Psoas muscle (tissue), 8 donors: ENCODE data around the gene HK3. TPM values are rescaled to one million over a fixed set of nuclear protein-coding genes. Genes with fewer than 3 reads are reported as not detected.

Experiments
- ATAC-seq, 4 donors: fragments of 200-7000 bp; cut with Tn5 transposase; one replicate each; pipeline ENCODE4 v1.9.1; 2020; ENCODE audit warnings: moderate library complexity in 3 of 4, mild to moderate bottlenecking in 2 of 4
- DNase-seq, 2 donors: peaks; one replicate each; pipeline ENCODE4 v3.0.0-alpha.2; 2020
- H3K27ac ChIP-seq: fragments of 200-600 bp; one replicate; pipeline ENCODE4 v1.8.0; 2022
- H3K27me3 ChIP-seq, 3 donors: fragments of 200-600 bp in 1 of 3; one replicate each; pipeline versions ENCODE4 v1.6.1 to v1.8.0; 2013 to 2022; ENCODE audit warnings: low read length in 2 of 3, mild to moderate bottlenecking in 2 of 3, moderate library complexity in 1 of 3; ENCODE audit not compliant: insufficient read depth in 3 of 3
- H3K36me3 ChIP-seq, 2 donors: fragments of 200-600 bp in 1 of 2; one replicate each; pipeline versions ENCODE4 v1.6.1 to v1.8.0; 2013 to 2022; ENCODE audit warnings: low read depth in 1 of 2, mild to moderate bottlenecking in 1 of 2, moderate library complexity in 1 of 2; ENCODE audit not compliant: insufficient read depth in 1 of 2
- H3K4me1 ChIP-seq: fragments of 200-600 bp; one replicate; pipeline ENCODE4 v1.8.0; 2022
- H3K4me3 ChIP-seq: fragments of 200-600 bp; one replicate; pipeline ENCODE4 v1.8.0; 2022; ENCODE audit warnings: mild to moderate bottlenecking
- H3K9me3 ChIP-seq: fragments of 200-600 bp; one replicate; pipeline ENCODE4 v1.8.0; 2022
- CTCF ChIP-seq: fragments of 200-600 bp; IDR thresholded peaks from one replicate; pipeline ENCODE4 v1.8.0; 2022; ENCODE audit warnings: antibody characterized with exemption
- WGBS, 3 donors: extraction: QIAGEN DNeasy Blood & Tissue Kit; methylation state at CpG; one replicate each; pipeline versions ENCODE4 v1.1.6 to v1.1.7; 2013; 5-methylcytosine and 5-hydroxymethylcytosine counted together
- intact Hi-C, 2 donors: fragments of 100-400 bp; cut with DNase I; formaldehyde crosslinking; loops; one replicate each; pipeline versions ENCODE4 v1.11.0 to v1.14.2; 2022
- polyA plus RNA-seq, 3 donors: library from polyadenylated mRNA; stranded (reverse); fragments of 200-250 nt; gene quantifications; one replicate each; pipeline ENCODE4 v1.2.3, GENCODE V29; 2013
- total RNA-seq, 4 donors: library from RNA; stranded (reverse); fragmentation: NEBNext Ultra II Directional in 2 of 4; extraction: Animal tissue kit (Norgen Biotek cat#: 25700) in 2 of 4; gene quantifications; one replicate each; pipeline versions ENCODE4 v1.2.1 to v1.2.4, GENCODE V29; 2021 to 2023
- donor health status: healthy with polysubstance abuse.
- donor health status: DM: no; HTN: no; CAD: no; lungs with moderate emphysema.
- donor health status: Bipolar disorder and iron deficiency.
- donor health status: healthy.
- donor health status: DM: yes; HTN: yes; CAD: no.
- donor health status: DM: no; HTN: no; CAD: no.
- donor health status: DM: no; HTN: no; CAD: no.
- donor health status: DM: yes; HTN: yes; CAD: no.

Gene HK3
- total and polyA plus RNA-seq, 7 donors = 1.6 to 3.1 (median 2.4) TPM

- intact Hi-C loops = no loop called here
- Histone ChIP-seq H3K36me3 (no peaks in the 10 kb centered on the region), H3K27me3 (peaks cover 0 to 56% (median 12%) of the 10 kb centered on the region in 3 donors), H3K9me3 (no peaks in the 10 kb centered on the region), H3K4me3 (no peak overlapping the region), H3K4me1 (no peaks in the 10 kb centered on the region), H3K27ac (no peak overlapping the region)
- WGBS, 3 donors = 93 to 94% (median 93%) methylated on average over 20 of the region's 20 CpGs
- no peak for TF ChIP-seq CTCF
- ATAC-seq (peak in 1 of 4 donors; percentile 19), DNase-seq (no peak)
Measured at GRCh38 chr5:176868731-176869130, 30.4 kb downstream of the HK3 start.

- Histone ChIP-seq H3K4me1 (no peaks in the 10 kb centered on the region), H3K4me3 (no peak overlapping the region), H3K27me3 (peaks cover 0 to 54% (median 13%) of the 10 kb centered on the region in 3 donors), H3K36me3 (no peaks in the 10 kb centered on the region), H3K27ac (no peak overlapping the region), H3K9me3 (no peaks in the 10 kb centered on the region)
- intact Hi-C loops = no loop called here
- WGBS, 3 donors = 82 to 90% (median 85%) methylated on average over 11 to 14 of the region's 14 CpGs
- DNase-seq (no peak), ATAC-seq (no peak)
- TF ChIP-seq CTCF = no peak
Measured at GRCh38 chr5:176868126-176868525, 31.0 kb downstream of the HK3 start.

DNA sequence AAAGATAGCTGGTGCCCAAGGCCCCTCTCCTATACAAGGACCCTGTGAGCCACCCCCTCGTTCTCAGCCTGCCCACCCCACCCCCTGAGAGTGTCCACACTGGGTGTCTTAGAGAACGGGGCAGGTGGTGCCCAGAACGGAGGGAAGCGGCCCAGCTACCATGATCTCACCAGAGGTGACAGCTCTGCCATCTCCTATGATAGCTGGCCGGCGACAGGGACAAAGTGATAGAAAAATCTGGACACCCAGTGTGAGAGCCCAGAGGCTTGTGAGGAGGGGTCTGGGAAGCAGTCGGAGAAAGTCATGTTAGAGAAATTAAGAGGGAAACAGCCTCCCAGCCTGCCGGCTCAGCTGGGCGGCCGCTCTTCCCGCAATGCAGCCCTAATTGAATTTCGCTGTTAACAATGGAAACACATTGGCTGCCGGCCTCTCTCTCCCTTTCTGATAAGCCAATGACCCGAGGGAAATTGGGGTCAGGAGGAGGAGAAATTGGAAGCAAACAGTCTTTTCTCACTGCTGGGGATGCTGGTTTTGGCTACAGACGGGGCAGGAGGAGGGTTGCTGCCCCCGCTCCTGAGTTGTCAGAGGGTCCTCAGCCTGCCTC is 32.3 kb downstream of the HK3 start:
- TF ChIP-seq CTCF = no peak
- intact Hi-C loops = no loop called here
- H3K4me1 ChIP-seq = no peaks in the 10 kb centered on the region
- DNase-seq (no peak), ATAC-seq (no peak)
- H3K27ac ChIP-seq = no peak overlapping the region
- H3K4me3 ChIP-seq = no peak overlapping the region
- H3K9me3 ChIP-seq = no peaks in the 10 kb centered on the region
- 38 to 45% (median 42%) methylated on average over 16 of the region's 16 CpGs for WGBS, 3 donors
- H3K27me3 ChIP-seq = peaks cover 0 to 68% (median 16%) of the 10 kb centered on the region in 3 donors
- no peaks in the 10 kb centered on the region for H3K36me3 ChIP-seq

DNA sequence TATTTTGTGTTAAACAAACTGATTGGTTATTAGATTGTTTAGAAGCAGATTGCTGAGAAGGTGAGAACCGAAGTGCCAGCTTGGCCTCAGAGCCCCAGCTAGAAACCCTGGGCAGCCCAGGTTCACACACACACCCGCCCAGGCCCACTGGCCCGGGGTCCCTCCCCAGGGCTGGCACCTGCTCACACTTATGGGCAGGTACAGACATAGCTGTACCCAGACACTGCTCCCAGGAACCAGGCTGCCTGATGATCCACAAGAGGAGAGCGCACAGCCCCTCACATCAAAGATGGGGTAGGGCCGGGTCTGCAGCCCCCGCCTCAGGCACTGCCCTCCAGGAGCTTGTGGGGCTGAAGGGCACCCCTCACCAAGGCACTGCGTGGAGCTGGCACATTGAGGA is 33.2 kb downstream of the HK3 start:
- no peak for ATAC-seq
- H3K4me3 ChIP-seq = no peak overlapping the region
- no peaks in the 10 kb centered on the region for H3K9me3 ChIP-seq
- H3K36me3 ChIP-seq = no peaks in the 10 kb centered on the region
- peaks cover 0 to 75% (median 16%) of the 10 kb centered on the region in 3 donors for H3K27me3 ChIP-seq
- no peak for DNase-seq
- 80 to 93% (median 81%) methylated on average over 7 of the region's 7 CpGs for WGBS, 3 donors
- no peak overlapping the region for H3K27ac ChIP-seq
- no peaks in the 10 kb centered on the region for H3K4me1 ChIP-seq
- no peak for TF ChIP-seq CTCF
- intact Hi-C loops = no loop called here

DNA sequence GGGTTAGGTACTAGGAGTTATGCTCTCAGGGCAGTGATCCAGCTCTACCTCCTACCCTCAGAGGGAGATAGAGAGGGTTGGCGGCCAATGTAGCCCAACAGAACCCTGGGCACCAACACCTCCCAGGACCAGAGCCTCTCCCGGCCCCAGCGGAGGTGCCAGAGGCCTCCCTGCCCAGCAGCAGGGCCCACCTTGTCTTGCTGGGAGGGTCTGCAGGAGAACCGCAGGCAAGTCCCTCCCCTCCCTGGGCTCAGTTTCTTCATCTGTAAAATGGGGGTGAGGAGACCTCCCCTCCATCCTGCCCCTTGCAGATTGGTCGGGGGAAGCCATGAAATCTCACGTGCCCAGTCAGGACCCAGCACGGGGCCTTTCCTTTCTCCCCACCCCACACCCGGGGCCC is 34.4 kb downstream of the HK3 start:
- ATAC-seq (no peak), DNase-seq (no peak)
- Histone ChIP-seq H3K27ac (no peak overlapping the region), H3K27me3 (peaks cover 0 to 84% (median 16%) of the 10 kb centered on the region in 3 donors), H3K9me3 (no peaks in the 10 kb centered on the region), H3K4me3 (no peak overlapping the region), H3K4me1 (no peaks in the 10 kb centered on the region), H3K36me3 (no peaks in the 10 kb centered on the region)
- 83 to 92% (median 85%) methylated on average over 8 of the region's 8 CpGs for WGBS, 3 donors
- intact Hi-C loops = no loop called here
- TF ChIP-seq CTCF = no peak
